NCI-H1092 (cell line): ENCODE results near the gene CEMIP.

ENCODE experiments used
- DNase-seq: peaks from one replicate; lab custom pipeline; 2025; lab: John Stamatoyannopoulos, UW

The CEMIP gene

GRCh38 chr15:80778964-80779657 lies at the start of gene CEMIP:
TSS of gene CEMIP (plus strand) at chr15:80779370. CDS start at chr15:80873880, 94,510 bp downstream.
- DNase-seq: peak; percentile 53

GRCh38 chr15:80730387-80730786 lies 48.8 kb upstream of the CEMIP start:
- no peak for DNase-seq

- no peak for DNase-seq
Measured at GRCh38 chr15:80730926-80731325, 48.2 kb upstream of the CEMIP start.

GRCh38 chr15:80732167-80732566 lies 47.0 kb upstream of the CEMIP start:
- no peak for DNase-seq

GRCh38 chr15:80732818-80733217 lies 46.4 kb upstream of the CEMIP start:
- DNase-seq: no peak

GRCh38 chr15:80733460-80733859 lies 45.7 kb upstream of the CEMIP start:
- DNase-seq: no peak

- DNase-seq: no peak
Measured at GRCh38 chr15:80735344-80735743, 43.8 kb upstream of the CEMIP start.

GRCh38 chr15:80736560-80736959 lies 42.6 kb upstream of the CEMIP start:
- DNase-seq: no peak

- DNase-seq: no peak
Measured at GRCh38 chr15:80739919-80740318, 39.3 kb upstream of the CEMIP start.

GRCh38 chr15:80742081-80742480 lies 37.1 kb upstream of the CEMIP start:
- no peak for DNase-seq

- no peak for DNase-seq
Measured at GRCh38 chr15:80743189-80743833, 35.9 kb upstream of the CEMIP start.

- no peak for DNase-seq
Measured at GRCh38 chr15:80744415-80744814, 34.8 kb upstream of the CEMIP start.

- no peak for DNase-seq
Measured at GRCh38 chr15:80744826-80745225, 34.3 kb upstream of the CEMIP start.

- no peak for DNase-seq
Measured at GRCh38 chr15:80745888-80746287, 33.3 kb upstream of the CEMIP start.

GRCh38 chr15:80747317-80748053 lies 31.7 kb upstream of the CEMIP start:
- no peak for DNase-seq

- no peak for DNase-seq
Measured at GRCh38 chr15:80749589-80749988, 29.6 kb upstream of the CEMIP start.

- no peak for DNase-seq
Measured at GRCh38 chr15:80750575-80750974, 28.6 kb upstream of the CEMIP start.

GRCh38 chr15:80752204-80752603 lies 27.0 kb upstream of the CEMIP start:
- no peak for DNase-seq

GRCh38 chr15:80753161-80753560 lies 26.0 kb upstream of the CEMIP start:
- no peak for DNase-seq

- DNase-seq: no peak
Measured at GRCh38 chr15:80754014-80754413, 25.2 kb upstream of the CEMIP start.

- no peak for DNase-seq
Measured at GRCh38 chr15:80755885-80756284, 23.3 kb upstream of the CEMIP start.

GRCh38 chr15:80758130-80758745 lies 20.9 kb upstream of the CEMIP start:
- DNase-seq: no peak

GRCh38 chr15:80760960-80761359 lies 18.2 kb upstream of the CEMIP start:
- DNase-seq: no peak
